Measurements from ENCODE around the gene ERGIC3.

ERGIC3 gene

GRCh38 chr20:35568645-35569044 is 26.8 kb downstream of the ERGIC3 start:
- no peak overlapping the region for H3K4me3 ChIP-seq (ENCODE audit: low read depth, low read length)
- TF ChIP-seq CTCF (IDR thresholded peaks at IDR 0.05; ENCODE audit: low read depth, low read length): peak; percentile 13
- no peak for DNase-seq (ENCODE audit: low read depth, low spot score)
- in situ Hi-C loops (cut with HindIII; ENCODE audit: low sequenced_read_pairs): no loop called here

GRCh38 chr20:35571555-35571954 is 29.7 kb downstream of the ERGIC3 start:
- no peak for DNase-seq (ENCODE audit: low read depth, low spot score)
- no peak for TF ChIP-seq CTCF (IDR thresholded peaks at IDR 0.05; ENCODE audit: low read depth, low read length)
- in situ Hi-C loops (cut with HindIII; ENCODE audit: low sequenced_read_pairs): no loop called here

GRCh38 chr20:35572838-35573237 is 31.0 kb downstream of the ERGIC3 start:
- in situ Hi-C loops (cut with HindIII; ENCODE audit: low sequenced_read_pairs): no loop called here
- no peak for TF ChIP-seq CTCF (IDR thresholded peaks at IDR 0.05; ENCODE audit: low read depth, low read length)
- no peak for DNase-seq (ENCODE audit: low read depth, low spot score)
- no peak overlapping the region for H3K4me3 ChIP-seq (ENCODE audit: low read depth, low read length)

More at GRCh38 chr20:35571555-35571954, 29.7 kb downstream of the ERGIC3 start:
- no peak overlapping the region for H3K4me3 ChIP-seq (ENCODE audit: low read depth, low read length)

- in situ Hi-C loops (cut with HindIII; ENCODE audit: low sequenced_read_pairs): no loop called here
- TF ChIP-seq CTCF (IDR thresholded peaks at IDR 0.05; ENCODE audit: low read depth, low read length): no peak
- H3K4me3 ChIP-seq (ENCODE audit: low read depth, low read length): no peak overlapping the region
- no peak for DNase-seq (ENCODE audit: low read depth, low spot score)
Observed at GRCh38 chr20:35575958-35576357, 34.1 kb downstream of the ERGIC3 start.

GRCh38 chr20:35576816-35577215 is 34.9 kb downstream of the ERGIC3 start:
- TF ChIP-seq CTCF (IDR thresholded peaks at IDR 0.05; ENCODE audit: low read depth, low read length): no peak
- DNase-seq (ENCODE audit: low read depth, low spot score): no peak
- in situ Hi-C loops (cut with HindIII; ENCODE audit: low sequenced_read_pairs): no loop called here
- H3K4me3 ChIP-seq (ENCODE audit: low read depth, low read length): no peak overlapping the region

- TF ChIP-seq CTCF (IDR thresholded peaks at IDR 0.05; ENCODE audit: low read depth, low read length): no peak
- no peak overlapping the region for H3K4me3 ChIP-seq (ENCODE audit: low read depth, low read length)
- DNase-seq (ENCODE audit: low read depth, low spot score): no peak
- in situ Hi-C loops (cut with HindIII; ENCODE audit: low sequenced_read_pairs): no loop called here
Observed at GRCh38 chr20:35578469-35578868, 36.6 kb downstream of the ERGIC3 start.

GRCh38 chr20:35579196-35579595 is 37.3 kb downstream of the ERGIC3 start:
- TF ChIP-seq CTCF (IDR thresholded peaks at IDR 0.05; ENCODE audit: low read depth, low read length): no peak
- H3K4me3 ChIP-seq (ENCODE audit: low read depth, low read length): no peak overlapping the region
- in situ Hi-C loops (cut with HindIII; ENCODE audit: low sequenced_read_pairs): no loop called here
- DNase-seq (ENCODE audit: low read depth, low spot score): no peak
